BLaER1 treated with 17β-estradiol and CSF1 and Interleukin-3, amounts not matched to agents 10 nM and 100 nM (cell line): ENCODE results near the gene GIMAP7.
"Not testable (repeated sequence)": the region's sequence is repeated elsewhere in the genome, so short reads cannot be mapped to it uniquely, and the experiment has no call there.

ENCODE experiments used
- H3K27ac ChIP-seq, 11 experiments: shearing (Covaris generic); formaldehyde crosslinking; 2 replicates each; pipeline ENCODE4 v1.8.1; 2022
- H3K27me3 ChIP-seq, 11 experiments: shearing (Covaris generic); formaldehyde crosslinking; 2 replicates each; pipeline ENCODE4 v1.8.1; 2022
- H3K36me3 ChIP-seq, 11 experiments: shearing (Covaris generic); formaldehyde crosslinking; 2 replicates each; pipeline ENCODE4 v1.8.1; 2022
- H3K4me1 ChIP-seq, 10 experiments: shearing (Covaris generic); formaldehyde crosslinking; 2 replicates each; pipeline ENCODE4 v1.8.1; 2022
- H3K4me2 ChIP-seq, 11 experiments: shearing (Covaris generic); formaldehyde crosslinking; 2 replicates each; pipeline ENCODE4 v1.8.1; 2022
- H3K4me3 ChIP-seq, 10 experiments: shearing (Covaris generic); formaldehyde crosslinking; 2 replicates each; pipeline ENCODE4 v1.8.1; 2022
- H3K9ac ChIP-seq, 11 experiments: shearing (Covaris generic); formaldehyde crosslinking; 2 replicates each; pipeline ENCODE4 v1.8.1; 2022
- H3K9me3 ChIP-seq, 11 experiments: shearing (Covaris generic); formaldehyde crosslinking; replicated peaks in 1 of 11; 2 replicates each; pipeline ENCODE4 v1.8.1; 2022
- H4K20me1 ChIP-seq, 11 experiments: shearing (Covaris generic); formaldehyde crosslinking; 2 replicates each; pipeline ENCODE4 v1.8.1; 2022
- Cebpa-rat ChIP-seq, 11 experiments: shearing (Covaris generic); IDR thresholded peaks; 2 replicates each; pipeline ENCODE4 v1.8.1; 2022

GIMAP7 gene

DNA sequence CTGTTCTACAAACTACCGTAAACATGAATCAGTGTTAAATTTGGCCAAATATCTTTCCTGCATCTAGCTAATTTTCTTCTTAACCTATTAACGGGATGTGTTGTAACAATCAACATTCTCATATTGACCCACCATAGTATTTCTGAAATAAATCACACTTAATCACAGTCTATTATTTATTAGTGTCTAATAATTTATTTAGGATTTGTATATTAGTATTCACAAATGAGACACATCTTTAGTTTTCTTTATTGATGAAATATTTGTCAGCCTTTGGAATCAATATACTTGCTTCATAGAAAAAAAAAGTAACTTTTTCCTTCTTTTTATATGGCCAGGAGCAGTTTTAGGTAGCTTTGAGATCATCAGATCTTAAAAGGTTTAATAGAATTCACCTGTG, 4.6 kb downstream of the GIMAP7 start:
- Histone ChIP-seq H3K4me1 (peaks cover 0 to 10% (median 0%) of the 10 kb centered on the region in 10 experiments; a peak in 2 of 20 replicates), H3K36me3 (peaks cover 0 to 9% (median 0%) of the 10 kb centered on the region in 11 experiments; a peak in 3 of 22 replicates), H3K9me3 (peaks cover 0 to 7% (median 0%) of the 10 kb centered on the region in 11 experiments; a peak in 1 of 22 replicates), H3K9ac (no peak overlapping the region), H3K27me3 (no peaks in the 10 kb centered on the region), H3K27ac (no peak overlapping the region), H3K4me3 (no peak overlapping the region), H4K20me1 (no peaks in the 10 kb centered on the region), H3K4me2 (no peak overlapping the region)
- no peak for TF ChIP-seq Cebpa-rat (IDR thresholded peaks at IDR 0.05)

DNA sequence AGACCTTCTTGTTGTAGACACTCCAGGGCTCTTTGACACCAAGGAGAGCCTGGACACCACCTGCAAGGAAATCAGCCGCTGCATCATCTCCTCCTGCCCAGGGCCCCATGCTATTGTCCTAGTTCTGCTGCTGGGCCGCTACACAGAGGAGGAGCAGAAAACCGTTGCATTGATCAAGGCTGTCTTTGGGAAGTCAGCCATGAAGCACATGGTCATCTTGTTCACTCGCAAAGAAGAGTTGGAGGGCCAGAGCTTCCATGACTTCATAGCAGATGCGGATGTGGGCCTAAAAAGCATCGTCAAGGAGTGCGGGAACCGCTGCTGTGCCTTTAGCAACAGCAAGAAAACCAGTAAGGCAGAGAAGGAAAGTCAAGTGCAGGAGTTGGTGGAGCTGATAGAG, 5.5 kb downstream of the GIMAP7 start:
- TF ChIP-seq Cebpa-rat (IDR thresholded peaks at IDR 0.05) = no peak
- no peak overlapping the region for H3K9ac ChIP-seq
- H3K27ac ChIP-seq = no peak overlapping the region
- no peaks in the 10 kb centered on the region for H3K27me3 ChIP-seq
- H3K4me3 ChIP-seq = no peak overlapping the region
- peaks cover 0 to 9% (median 0%) of the 10 kb centered on the region in 11 experiments; a peak in 3 of 22 replicates for H3K36me3 ChIP-seq
- peaks cover 0 to 7% (median 0%) of the 10 kb centered on the region in 11 experiments; a peak in 1 of 22 replicates for H3K9me3 ChIP-seq
- no peaks in the 10 kb centered on the region for H4K20me1 ChIP-seq
- H3K4me1 ChIP-seq = 0 out of 20 replicates have a peak, but pooled peaks cover 0 to 8% (median 0%) of the 10 kb centered on the region in 10 experiments
- H3K4me2 ChIP-seq = no peak overlapping the region

DNA sequence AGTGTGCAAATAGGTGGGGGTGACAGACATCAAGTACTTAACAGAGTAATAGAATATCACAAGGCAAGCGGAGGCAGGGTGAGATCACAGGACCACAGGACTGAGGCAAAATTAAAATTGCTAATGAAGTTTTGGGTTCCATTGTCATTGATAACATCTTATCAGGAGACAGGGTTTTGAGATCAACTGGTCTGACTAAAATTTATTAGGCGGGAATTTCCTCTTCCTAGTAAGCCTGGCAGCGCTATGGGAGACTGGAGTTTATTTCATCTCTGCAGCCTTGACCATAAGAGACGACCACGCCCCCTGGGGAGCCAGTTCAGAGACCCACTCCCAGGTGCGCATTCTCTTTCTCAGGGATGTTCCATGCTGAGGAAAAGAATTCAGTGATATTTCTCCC, 8.3 kb downstream of the GIMAP7 start:
- not testable (repeated sequence) for H3K36me3 ChIP-seq, H3K4me1 ChIP-seq, H3K9ac ChIP-seq, H4K20me1 ChIP-seq, H3K27ac ChIP-seq, H3K27me3 ChIP-seq, H3K4me3 ChIP-seq, H3K4me2 ChIP-seq
- H3K9me3 ChIP-seq = peaks cover 0 to 25% (median 3%) of the 10 kb centered on the region in 11 experiments; a peak in 7 of 22 replicates

DNA sequence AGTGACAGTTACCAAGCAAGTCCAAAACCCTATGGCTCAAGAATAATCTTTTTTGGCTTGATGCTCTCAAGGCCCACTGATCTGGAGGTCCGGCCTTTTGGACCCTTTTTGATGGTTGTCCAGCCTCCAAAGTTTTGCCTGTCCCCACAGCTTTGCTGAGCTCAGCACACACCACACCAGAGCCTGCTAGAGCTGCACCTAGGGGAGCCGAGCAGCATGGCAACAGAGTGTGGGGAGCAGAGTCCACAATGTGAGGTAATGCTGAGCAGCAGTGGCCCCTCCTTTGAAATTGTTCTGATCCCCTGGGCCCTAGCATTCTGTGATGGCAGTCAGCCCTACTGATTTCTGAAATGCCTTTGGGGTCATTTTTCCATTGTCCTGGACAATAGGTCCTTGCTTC, 9.3 kb downstream of the GIMAP7 start:
- Histone ChIP-seq H4K20me1 (no peaks in the 10 kb centered on the region), H3K36me3 (peaks cover 0 to 9% (median 0%) of the 10 kb centered on the region in 11 experiments; a peak in 3 of 22 replicates), H3K9me3 (peaks cover 6 to 36% (median 12%) of the 10 kb centered on the region in 11 experiments; a peak in 20 of 22 replicates), H3K27me3 (no peaks in the 10 kb centered on the region), H3K4me2 (no peak overlapping the region), H3K9ac (no peak overlapping the region), H3K4me1 (no peaks in the 10 kb centered on the region), H3K27ac (no peak overlapping the region), H3K4me3 (no peak overlapping the region)
- TF ChIP-seq Cebpa-rat (IDR thresholded peaks at IDR 0.05) = no peak

DNA sequence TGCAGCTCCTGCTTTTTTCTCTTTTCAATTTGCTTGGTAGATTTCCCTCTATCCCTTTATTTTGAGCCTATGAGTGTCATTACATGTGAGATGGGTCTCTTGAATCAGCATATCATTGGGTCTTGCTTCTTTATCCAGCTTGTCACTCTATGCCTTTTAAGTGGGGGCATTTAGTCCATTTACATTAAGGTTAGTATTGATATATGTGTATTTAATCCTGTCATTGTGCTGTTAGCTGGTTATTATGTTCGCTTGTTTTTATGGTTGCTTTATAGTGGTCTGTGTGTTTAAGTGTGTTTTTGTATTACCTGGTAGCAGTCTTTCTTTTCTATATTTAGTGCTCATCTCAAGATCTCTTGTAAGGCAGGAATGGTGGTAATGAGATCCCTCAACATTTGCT, 17.0 kb downstream of the GIMAP7 start:
- H4K20me1 ChIP-seq = no peaks in the 10 kb centered on the region
- H3K27me3 ChIP-seq = no peaks in the 10 kb centered on the region
- peaks cover 63 to 98% (median 74%) of the 10 kb centered on the region in 11 experiments for H3K9me3 ChIP-seq
- TF ChIP-seq Cebpa-rat (IDR thresholded peaks at IDR 0.05) = no peak
- H3K9ac ChIP-seq = no peak overlapping the region
- no peak overlapping the region for H3K4me2 ChIP-seq
- no peak overlapping the region for H3K27ac ChIP-seq
- no peaks in the 10 kb centered on the region for H3K36me3 ChIP-seq
- no peaks in the 10 kb centered on the region for H3K4me1 ChIP-seq
- H3K4me3 ChIP-seq = no peak overlapping the region

DNA sequence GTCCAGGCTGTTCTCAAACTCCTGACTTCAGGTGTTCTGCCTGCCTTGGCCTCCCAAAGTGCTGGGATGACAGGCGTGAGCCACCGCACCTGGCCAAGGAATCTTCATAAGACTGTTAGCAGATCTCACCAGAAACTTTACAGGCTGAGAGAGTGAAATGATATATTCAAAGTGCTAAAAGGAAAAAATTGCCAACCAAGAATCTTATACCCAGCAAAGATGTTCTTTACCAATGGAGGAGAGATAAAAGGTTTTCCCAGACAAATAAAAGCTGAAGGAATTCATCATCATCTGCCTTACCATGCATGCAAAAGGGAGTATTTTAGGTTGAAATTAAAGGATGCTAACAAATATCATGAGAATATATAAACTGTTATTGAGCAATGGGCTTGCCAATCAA, 23.6 kb downstream of the GIMAP7 start:
- Histone ChIP-seq H3K4me3 (no peak overlapping the region), H3K27ac (no peak overlapping the region), H3K27me3 (no peaks in the 10 kb centered on the region), H3K36me3 (peaks cover 0 to 4% (median 0%) of the 10 kb centered on the region in 11 experiments; a peak in 1 of 22 replicates), H3K9me3 (peaks cover 75 to 98% (median 89%) of the 10 kb centered on the region in 11 experiments), H3K4me1 (no peaks in the 10 kb centered on the region), H4K20me1 (no peaks in the 10 kb centered on the region), H3K9ac (no peak overlapping the region), H3K4me2 (no peak overlapping the region)
- TF ChIP-seq Cebpa-rat (IDR thresholded peaks at IDR 0.05) = no peak

DNA sequence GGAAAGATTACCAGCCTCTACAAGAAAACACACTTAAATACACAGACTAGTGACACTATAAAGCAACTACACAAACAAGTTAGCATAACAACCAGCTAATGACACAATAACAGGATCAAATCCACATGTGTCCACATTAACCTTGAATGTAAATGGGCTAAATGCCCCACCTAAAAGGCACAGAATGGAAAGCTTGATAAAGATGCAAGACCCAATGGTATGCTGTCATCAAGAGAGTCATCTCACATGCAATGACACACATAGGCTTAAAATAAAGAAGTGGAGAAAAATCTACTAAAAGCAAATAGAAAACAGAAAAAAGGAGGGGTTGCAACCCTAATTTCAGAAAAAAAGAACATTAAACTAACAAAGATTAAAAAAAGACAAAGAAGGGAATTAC, 38.5 kb downstream of the GIMAP7 start:
- no peak overlapping the region for H3K4me2 ChIP-seq
- peaks cover 37 to 75% (median 59%) of the 10 kb centered on the region in 11 experiments for H3K9me3 ChIP-seq
- H3K4me1 ChIP-seq = peaks cover 0 to 9% (median 0%) of the 10 kb centered on the region in 10 experiments; a peak in 5 of 20 replicates
- H4K20me1 ChIP-seq = no peaks in the 10 kb centered on the region
- no peak overlapping the region for H3K9ac ChIP-seq
- no peak for TF ChIP-seq Cebpa-rat (IDR thresholded peaks at IDR 0.05)
- H3K27me3 ChIP-seq = no peaks in the 10 kb centered on the region
- no peak overlapping the region for H3K27ac ChIP-seq
- 0 out of 22 replicates have a peak, but pooled peaks cover 0 to 3% (median 0%) of the 10 kb centered on the region in 11 experiments for H3K36me3 ChIP-seq
- no peak overlapping the region for H3K4me3 ChIP-seq

DNA sequence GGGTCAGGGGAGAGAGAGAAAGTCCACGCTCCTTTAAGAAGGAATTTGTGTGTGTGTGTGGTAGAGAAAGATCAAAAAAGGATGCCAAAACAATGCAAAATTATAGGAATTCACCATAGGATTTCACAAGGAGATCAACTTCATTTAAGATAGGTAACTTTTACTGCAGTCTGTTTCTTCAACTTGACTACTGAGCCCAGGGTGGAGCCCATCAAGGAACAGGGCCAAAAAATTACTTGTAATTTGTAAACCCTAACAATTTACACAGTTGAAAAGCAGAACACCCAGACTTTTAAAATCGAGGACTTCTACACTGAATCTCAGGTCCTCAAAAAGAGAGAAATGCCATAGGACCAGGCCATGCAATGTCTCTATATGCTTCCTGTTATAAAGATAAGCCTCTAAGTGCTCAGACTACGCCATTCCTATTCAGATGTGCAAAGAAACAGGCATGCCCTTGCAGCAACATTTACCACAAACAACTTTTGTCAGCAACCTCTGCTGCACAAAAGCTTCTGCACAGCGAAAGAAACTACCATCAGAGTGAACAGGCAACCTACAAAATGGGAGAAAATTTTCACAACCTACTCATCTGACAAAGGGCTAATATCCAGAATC, 42.0 kb downstream of the GIMAP7 start:
- peak overlapping the region in 3 of 11 experiments; percentile 14 to 48 (median 35); a peak in 4 of 22 replicates for H3K4me2 ChIP-seq
- H3K4me1 ChIP-seq = peaks cover 0 to 9% (median 0%) of the 10 kb centered on the region in 10 experiments; a peak in 5 of 20 replicates
- H3K27ac ChIP-seq = peak overlapping the region in 2 of 11 experiments; percentile 36 to 38; a peak in 3 of 22 replicates
- no peaks in the 10 kb centered on the region; a peak in 1 of 22 replicates for H3K36me3 ChIP-seq
- no peak for TF ChIP-seq Cebpa-rat (IDR thresholded peaks at IDR 0.05)
- H3K27me3 ChIP-seq = no peaks in the 10 kb centered on the region
- no peaks in the 10 kb centered on the region for H4K20me1 ChIP-seq
- H3K9me3 ChIP-seq = peaks cover 32 to 75% (median 55%) of the 10 kb centered on the region in 11 experiments
- H3K9ac ChIP-seq = no peak overlapping the region
- no peak overlapping the region for H3K4me3 ChIP-seq

DNA sequence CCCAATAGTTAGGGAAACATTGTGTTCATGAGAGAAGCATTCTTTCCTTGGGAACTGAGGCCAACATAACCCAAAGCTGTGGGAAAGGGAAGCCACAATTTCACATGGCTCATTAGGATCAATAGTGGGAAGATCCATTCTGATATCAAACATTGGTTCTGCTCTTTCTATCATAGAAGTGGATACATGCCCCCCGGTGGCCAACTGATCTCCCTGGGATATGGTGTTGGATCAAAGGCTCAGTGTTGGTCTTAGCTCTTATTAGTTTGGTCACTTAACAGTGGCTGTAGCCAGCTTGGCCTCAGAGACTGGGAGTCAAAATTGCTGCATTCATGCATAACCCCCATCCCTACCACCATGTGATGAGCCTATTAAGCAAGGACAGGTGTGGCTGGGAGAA, 45.8 kb downstream of the GIMAP7 start:
- Histone ChIP-seq H3K36me3 (no peaks in the 10 kb centered on the region; a peak in 1 of 22 replicates), H3K27ac (no peak overlapping the region), H3K9me3 (peaks cover 26 to 46% (median 37%) of the 10 kb centered on the region in 11 experiments), H3K9ac (no peak overlapping the region), H3K4me2 (no peak overlapping the region), H3K4me1 (peaks cover 0 to 9% (median 0%) of the 10 kb centered on the region in 10 experiments; a peak in 5 of 20 replicates), H4K20me1 (no peaks in the 10 kb centered on the region), H3K4me3 (no peak overlapping the region), H3K27me3 (no peaks in the 10 kb centered on the region)
- no peak for TF ChIP-seq Cebpa-rat (IDR thresholded peaks at IDR 0.05)
